ENCODE data around the gene ATP13A3.

DNA sequence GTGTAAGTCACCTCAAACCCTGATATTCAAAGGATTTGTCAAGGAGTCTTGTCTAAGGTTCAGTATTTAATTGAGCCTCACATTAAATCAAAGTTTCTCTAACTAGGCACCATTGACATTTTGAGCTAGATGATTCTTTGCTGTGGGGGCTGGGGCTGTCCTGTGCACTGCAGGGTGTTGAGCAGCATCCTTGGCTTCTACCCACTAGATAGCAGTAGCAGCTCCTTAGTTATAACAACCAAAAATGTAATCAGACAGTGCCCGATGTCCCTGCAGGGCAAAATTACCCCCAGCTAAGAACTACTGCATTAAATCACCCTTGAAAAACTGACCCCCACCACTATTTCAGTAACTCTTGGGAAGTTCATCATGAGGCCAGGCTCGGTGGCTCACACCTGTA lies 17.3 kb upstream of the ATP13A3 start:
- TF ChIP-seq, protein P1, sequence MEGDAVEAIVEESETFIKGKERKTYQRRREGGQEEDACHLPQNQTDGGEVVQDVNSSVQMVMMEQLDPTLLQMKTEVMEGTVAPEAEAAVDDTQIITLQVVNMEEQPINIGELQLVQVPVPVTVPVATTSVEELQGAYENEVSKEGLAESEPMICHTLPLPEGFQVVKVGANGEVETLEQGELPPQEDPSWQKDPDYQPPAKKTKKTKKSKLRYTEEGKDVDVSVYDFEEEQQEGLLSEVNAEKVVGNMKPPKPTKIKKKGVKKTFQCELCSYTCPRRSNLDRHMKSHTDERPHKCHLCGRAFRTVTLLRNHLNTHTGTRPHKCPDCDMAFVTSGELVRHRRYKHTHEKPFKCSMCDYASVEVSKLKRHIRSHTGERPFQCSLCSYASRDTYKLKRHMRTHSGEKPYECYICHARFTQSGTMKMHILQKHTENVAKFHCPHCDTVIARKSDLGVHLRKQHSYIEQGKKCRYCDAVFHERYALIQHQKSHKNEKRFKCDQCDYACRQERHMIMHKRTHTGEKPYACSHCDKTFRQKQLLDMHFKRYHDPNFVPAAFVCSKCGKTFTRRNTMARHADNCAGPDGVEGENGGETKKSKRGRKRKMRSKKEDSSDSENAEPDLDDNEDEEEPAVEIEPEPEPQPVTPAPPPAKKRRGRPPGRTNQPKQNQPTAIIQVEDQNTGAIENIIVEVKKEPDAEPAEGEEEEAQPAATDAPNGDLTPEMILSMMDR (IDR thresholded peaks at IDR 0.05) = no peak
- no peak for TF ChIP-seq POLR2AphosphoS5 (IDR thresholded peaks at IDR 0.05)
- no peak for TF ChIP-seq POLR2A (IDR thresholded peaks at IDR 0.05)
